GM12891 (cell line): ENCODE measurements around the gene BABAM2.

Source experiments
- POLR2A ChIP-seq: IDR thresholded peaks from 2 replicates; pipeline ENCODE4 v1.6.1; 2011; ENCODE audit warnings: low read depth, low read length, control low read depth
- POLR2AphosphoS5 ChIP-seq: IDR thresholded peaks from 2 replicates; pipeline ENCODE4 v1.6.1; 2011; ENCODE audit warnings: low read depth, low read length, control low read depth
- TAF1 ChIP-seq: IDR thresholded peaks from 2 replicates; pipeline ENCODE4 v1.6.1; 2011; ENCODE audit warnings: low read depth, low read length, control low read depth

- TF ChIP-seq POLR2AphosphoS5, result no peak
- TF ChIP-seq POLR2A, result no peak
- TF ChIP-seq TAF1, result no peak
Observed at GRCh38 chr2:28162564-28162963, 272.0 kb downstream of the BABAM2 start.
